ENCODE measurements around the gene SMAD5. TPM values are rescaled to one million over a fixed set of nuclear protein-coding genes. Genes with fewer than 3 reads are reported as not detected.

The SMAD5 gene
- total RNA-seq, 4 donors from 2014 or later, result 25.6 to 50.1 (median 32.0) TPM

- H3K27ac ChIP-seq, result no peak overlapping the region
- H3K4me1 ChIP-seq, result peaks cover 22 to 41% of the 10 kb centered on the region in 2 donors
- no peaks in the 10 kb centered on the region for H3K27me3 ChIP-seq
- intact Hi-C loops (cut with DNase I; ENCODE audit: low total_unique reads) (no loop called here), in situ Hi-C loops (cut with MboI; ENCODE audit: low sequenced_read_pairs in 4 of 4) (no loop called here)
- H3K36me3 ChIP-seq, result peaks cover 0 to 38% of the 10 kb centered on the region in 2 donors
- TF ChIP-seq CTCF (IDR thresholded peaks at IDR 0.05 in 4 of 5, conservative IDR thresholded peaks at IDR 0.05 in 1 of 5), result no peak
- TF ChIP-seq POLR2A (IDR thresholded peaks at IDR 0.05), result no peak
- DNase-seq, result no peak
- ATAC-seq, result no peak
- no peak overlapping the region for H3K4me3 ChIP-seq
- no peaks in the 10 kb centered on the region for H3K9me3 ChIP-seq
These were observed 26.8 kb downstream of the SMAD5 start for GRCh38 chr5:136159457-136159856.

- Histone ChIP-seq H3K4me1 (peaks cover 11 to 20% of the 10 kb centered on the region in 2 donors), H3K9me3 (no peaks in the 10 kb centered on the region), H3K27ac (no peak overlapping the region), H3K27me3 (no peaks in the 10 kb centered on the region), H3K4me3 (no peak overlapping the region), H3K36me3 (peaks cover 0 to 13% of the 10 kb centered on the region in 2 donors)
- intact Hi-C loops (cut with DNase I; ENCODE audit: low total_unique reads) (no loop called here), in situ Hi-C loops (cut with MboI; ENCODE audit: low sequenced_read_pairs in 4 of 4) (no loop called here)
- no peak for TF ChIP-seq CTCF (IDR thresholded peaks at IDR 0.05 in 4 of 5, conservative IDR thresholded peaks at IDR 0.05 in 1 of 5)
- no peak for TF ChIP-seq POLR2A (IDR thresholded peaks at IDR 0.05)
- no peak for ATAC-seq
- no peak for DNase-seq
These were observed 29.4 kb downstream of the SMAD5 start for GRCh38 chr5:136162008-136162407.

DNA sequence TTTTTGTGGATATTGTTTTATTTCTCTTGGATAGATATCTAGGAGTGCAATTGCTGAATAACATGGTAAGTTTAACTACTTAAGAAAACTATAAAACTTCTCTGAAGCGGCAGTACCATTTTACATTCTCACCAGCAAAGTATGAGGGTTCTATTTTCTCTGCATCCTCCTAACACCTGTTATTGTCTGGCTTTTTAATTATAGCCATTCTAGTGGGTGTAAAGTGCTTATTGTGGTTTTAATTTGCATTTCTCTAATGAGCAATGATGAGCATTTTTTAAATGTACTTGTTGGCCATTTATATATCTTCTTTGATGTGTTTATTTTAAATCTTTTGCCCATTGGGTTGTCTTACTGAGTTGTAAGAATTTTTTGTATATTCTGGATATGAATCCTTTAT is 31.6 kb downstream of the SMAD5 start:
- ATAC-seq, result no peak
- TF ChIP-seq CTCF (IDR thresholded peaks at IDR 0.05 in 4 of 5, conservative IDR thresholded peaks at IDR 0.05 in 1 of 5), result no peak
- TF ChIP-seq POLR2A (IDR thresholded peaks at IDR 0.05), result no peak
- in situ Hi-C loops (cut with MboI; ENCODE audit: low sequenced_read_pairs in 4 of 4), result no loop called here
- H3K4me1 ChIP-seq, result peaks cover 5 to 8% of the 10 kb centered on the region in 2 donors
- no peaks in the 10 kb centered on the region for H3K9me3 ChIP-seq
- H3K4me3 ChIP-seq, result no peak overlapping the region
- H3K27ac ChIP-seq, result no peak overlapping the region
- intact Hi-C loops (cut with DNase I; ENCODE audit: low total_unique reads), result no loop called here
- no peaks in the 10 kb centered on the region for H3K27me3 ChIP-seq
- DNase-seq, result no peak
- peaks cover 0 to 13% of the 10 kb centered on the region in 2 donors for H3K36me3 ChIP-seq

GRCh38 chr5:136166909-136167308 is 34.3 kb downstream of the SMAD5 start:
- intact Hi-C loops (cut with DNase I; ENCODE audit: low total_unique reads) (no loop called here), in situ Hi-C loops (cut with MboI; ENCODE audit: low sequenced_read_pairs in 4 of 4) (no loop called here)
- no peak overlapping the region for H3K4me3 ChIP-seq
- ATAC-seq, result no peak
- H3K4me1 ChIP-seq, result no peaks in the 10 kb centered on the region
- no peaks in the 10 kb centered on the region for H3K27me3 ChIP-seq
- no peaks in the 10 kb centered on the region for H3K9me3 ChIP-seq
- no peak for DNase-seq
- TF ChIP-seq POLR2A (IDR thresholded peaks at IDR 0.05) (no peak), CTCF (IDR thresholded peaks at IDR 0.05 in 4 of 5, conservative IDR thresholded peaks at IDR 0.05 in 1 of 5) (no peak)
- peaks cover 0 to 17% of the 10 kb centered on the region in 2 donors for H3K36me3 ChIP-seq
- no peak overlapping the region for H3K27ac ChIP-seq

GRCh38 chr5:136169218-136169617 is 36.6 kb downstream of the SMAD5 start:
- intact Hi-C loops (cut with DNase I; ENCODE audit: low total_unique reads), result no loop called here
- no peak overlapping the region for H3K27ac ChIP-seq
- TF ChIP-seq POLR2A (IDR thresholded peaks at IDR 0.05) (no peak), CTCF (IDR thresholded peaks at IDR 0.05 in 4 of 5, conservative IDR thresholded peaks at IDR 0.05 in 1 of 5) (no peak)
- H3K4me1 ChIP-seq, result no peaks in the 10 kb centered on the region
- H3K4me3 ChIP-seq, result no peak overlapping the region
- ATAC-seq (no peak), DNase-seq (no peak)
- H3K9me3 ChIP-seq, result no peaks in the 10 kb centered on the region
- H3K27me3 ChIP-seq, result no peaks in the 10 kb centered on the region
- in situ Hi-C loops (cut with MboI; ENCODE audit: low sequenced_read_pairs in 4 of 4), result no loop called here
- H3K36me3 ChIP-seq, result peaks cover 3 to 16% of the 10 kb centered on the region in 2 donors
